Neuronal stem cell (in vitro differentiated cells): ENCODE measurements around the gene TBC1D22B.
A peak's percentile ranks its signal among the peaks of the same experiment; 100 is the strongest.

Experiments
- DNase-seq: peaks from one replicate; pipeline ENCODE4 v3.0.0-alpha.2; 2013; ENCODE audit warnings: low spot score
- H2AFZ ChIP-seq: one replicate; pipeline ENCODE4 v1.6.1; 2013; ENCODE audit warnings: mild to moderate bottlenecking, low read length, inconsistent platforms
- H2AK5ac ChIP-seq: 2 replicates; pipeline ENCODE4 v1.6.1; 2013; ENCODE audit warnings: low read depth, mild to moderate bottlenecking, inconsistent platforms, low read length, moderate library complexity, mixed read lengths
- H2BK120ac ChIP-seq: 2 replicates; pipeline ENCODE4 v1.6.1; 2013; ENCODE audit warnings: low read depth, mild to moderate bottlenecking, inconsistent platforms, low read length, moderate library complexity, mixed read lengths
- H2BK12ac ChIP-seq: one replicate; pipeline ENCODE4 v1.6.1; 2013; ENCODE audit warnings: low read length, inconsistent platforms
- H2BK15ac ChIP-seq: 2 replicates; pipeline ENCODE4 v1.6.1; 2013; ENCODE audit warnings: mild to moderate bottlenecking, low read length, inconsistent platforms, mixed read lengths
- H2BK5ac ChIP-seq: one replicate; pipeline ENCODE4 v1.6.1; 2013; ENCODE audit warnings: inconsistent platforms, mild to moderate bottlenecking, low read length, moderate library complexity
- H3K14ac ChIP-seq: one replicate; pipeline ENCODE4 v1.6.1; 2013; ENCODE audit warnings: low read length, inconsistent platforms
- H3K18ac ChIP-seq: 2 replicates; pipeline ENCODE4 v1.6.1; 2013; ENCODE audit warnings: low read length, inconsistent platforms
- H3K23ac ChIP-seq: 2 replicates; pipeline ENCODE4 v1.6.1; 2013; ENCODE audit warnings: low read depth, mild to moderate bottlenecking, mixed read lengths, low read length, inconsistent platforms; ENCODE audit not compliant: poor library complexity
- H3K27ac ChIP-seq: replicated peaks from 3 replicates; pipeline ENCODE4 v1.5.1; 2013; ENCODE audit warnings: low read length, inconsistent platforms
- H3K27me3 ChIP-seq, 3 experiments: 2 replicates each; pipeline ENCODE4 v1.6.1; 2013; ENCODE audit warnings: low read length in 3 of 3, mild to moderate bottlenecking in 2 of 3, inconsistent platforms in 1 of 3, low read depth in 1 of 3, mixed read lengths in 1 of 3, moderate library complexity in 1 of 3; ENCODE audit not compliant: control insufficient read depth in 3 of 3, insufficient read depth in 3 of 3
- H3K36me3 ChIP-seq, 2 donors: replicated peaks in 1 of 2; 2 replicates each; pipeline ENCODE4 v1.6.1; 2013; ENCODE audit warnings: low read length in 2 of 2; ENCODE audit not compliant: control insufficient read depth in 2 of 2, insufficient read depth in 2 of 2
- H3K4ac ChIP-seq: 2 replicates; pipeline ENCODE4 v1.6.1; 2013; ENCODE audit warnings: inconsistent platforms, mild to moderate bottlenecking, low read length, moderate library complexity
- H3K4me1 ChIP-seq, 2 donors: 1 replicate in 1 of 2; 2 replicates in 1 of 2; pipeline ENCODE4 v1.6.1; 2013; ENCODE audit warnings: low read length in 2 of 2, low read depth in 1 of 2; ENCODE audit not compliant: control insufficient read depth in 2 of 2, insufficient read depth in 1 of 2
- H3K4me2 ChIP-seq: one replicate; pipeline ENCODE4 v1.6.1; 2013; ENCODE audit warnings: mild to moderate bottlenecking, low read length, inconsistent platforms; ENCODE audit not compliant: insufficient read depth, poor library complexity, severe bottlenecking
- H3K4me3 ChIP-seq, 2 donors: 2 replicates each; pipeline ENCODE4 v1.5.1; 2013; ENCODE audit warnings: low read length in 2 of 2, mild to moderate bottlenecking in 2 of 2, inconsistent platforms in 1 of 2, moderate library complexity in 1 of 2
- H3K79me1 ChIP-seq: one replicate; pipeline ENCODE4 v1.6.1; 2013; ENCODE audit warnings: low read depth, mild to moderate bottlenecking, inconsistent platforms, low read length, moderate library complexity
- H3K9ac ChIP-seq: one replicate; pipeline ENCODE4 v1.6.1; 2013; ENCODE audit warnings: mild to moderate bottlenecking, low read depth, low read length, inconsistent platforms; ENCODE audit not compliant: poor library complexity
- H3K9me3 ChIP-seq, 2 donors: replicated peaks in 1 of 2; 2 replicates each; pipeline versions ENCODE3 to v1.6.1; 2013; ENCODE audit warnings: low read length in 2 of 2, mild to moderate bottlenecking in 2 of 2, inconsistent platforms in 1 of 2, low read depth in 1 of 2, mixed read lengths in 1 of 2, moderate library complexity in 1 of 2; ENCODE audit not compliant: control insufficient read depth in 2 of 2, insufficient read depth in 1 of 2
- H4K8ac ChIP-seq: one replicate; pipeline ENCODE4 v1.6.1; 2013; ENCODE audit warnings: low read depth, mild to moderate bottlenecking, inconsistent platforms, low read length, moderate library complexity
- H4K91ac ChIP-seq: one replicate; pipeline ENCODE4 v1.6.1; 2013; ENCODE audit warnings: low read length, low read depth, mild to moderate bottlenecking, inconsistent platforms; ENCODE audit not compliant: poor library complexity
- WGBS, 2 donors: extraction: QIAGEN DNeasy Blood & Tissue Kit; methylation state at CpG; one replicate each; pipeline ENCODE4 v1.1.7; 2013; ENCODE audit warnings: missing lambda C conversion rate in 2 of 2, mixed read lengths in 1 of 2; ENCODE audit not compliant: insufficient read length in 2 of 2, insufficient replicate concordance in 1 of 2; ENCODE audit errors: extremely low coverage in 2 of 2; 5-methylcytosine and 5-hydroxymethylcytosine counted together

Gene TBC1D22B

GRCh38 chr6:37209461-37210205, 47.9 kb upstream of the TBC1D22B start:
- Histone ChIP-seq H2AFZ (no peak overlapping the region), H2BK120ac (no peak overlapping the region), H3K4me1 (peaks cover 2 to 5% of the 10 kb centered on the region in 2 donors), H3K18ac (no peak overlapping the region), H3K36me3 (no peaks in the 10 kb centered on the region), H3K9ac (no peak overlapping the region), H3K27me3 (no peaks in the 10 kb centered on the region), H3K14ac (no peak overlapping the region), H3K4me3 (no peak overlapping the region), H3K9me3 (no peaks in the 10 kb centered on the region), H2BK15ac (no peak overlapping the region), H3K4me2 (no peak overlapping the region), H3K23ac (no peak overlapping the region), H2AK5ac (no peak overlapping the region), H2BK5ac (no peak overlapping the region), H4K8ac (no peak overlapping the region), H2BK12ac (no peak overlapping the region), H4K91ac (no peak overlapping the region), H3K27ac (no peak overlapping the region), H3K79me1 (no peaks in the 10 kb centered on the region), H3K4ac (no peak overlapping the region)
- no peak for DNase-seq
- no CpG with 5 or more reads among the region's 12 CpGs for WGBS, 2 donors

DNA sequence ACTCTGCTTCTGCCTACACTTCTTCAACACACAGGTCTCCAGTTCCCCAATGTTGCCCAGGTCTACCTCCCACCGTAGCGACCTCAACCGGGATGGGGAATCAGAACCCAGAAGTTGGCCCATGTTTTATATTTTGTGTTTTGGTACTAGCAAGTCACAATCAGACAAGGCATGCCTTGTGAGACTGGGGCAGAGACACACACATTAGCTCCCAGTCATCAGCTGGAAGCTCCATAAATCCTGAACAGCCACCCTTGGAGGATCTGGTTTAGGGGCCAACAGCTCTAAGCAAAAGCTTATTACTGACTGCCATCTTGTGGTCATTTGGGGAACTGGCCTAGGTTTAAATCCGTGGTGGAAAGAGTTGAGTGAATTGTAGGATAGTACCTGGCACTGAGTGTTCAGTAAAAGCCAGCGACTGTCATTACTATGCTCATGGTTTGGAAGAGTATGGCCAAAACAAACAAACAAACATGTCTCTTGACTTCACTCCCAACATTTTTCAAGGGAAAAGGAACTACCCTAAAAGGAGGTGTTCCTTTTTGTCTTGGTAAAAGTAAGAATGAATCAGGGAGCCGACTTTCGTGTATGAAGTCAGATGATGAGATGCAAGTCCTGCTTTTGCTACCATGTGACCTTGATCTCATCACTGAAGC, 47.1 kb upstream of the TBC1D22B start:
- Histone ChIP-seq H3K36me3 (no peaks in the 10 kb centered on the region), H3K27me3 (no peaks in the 10 kb centered on the region), H3K9me3 (no peaks in the 10 kb centered on the region), H2AFZ (peak overlapping the region; percentile 49), H3K23ac (no peak overlapping the region), H3K18ac (no peak overlapping the region), H2BK15ac (no peak overlapping the region), H4K91ac (no peak overlapping the region), H2AK5ac (no peak overlapping the region), H2BK5ac (no peak overlapping the region), H2BK120ac (no peak overlapping the region), H3K4me1 (peaks cover 0 to 1% of the 10 kb centered on the region in 2 donors), H4K8ac (no peak overlapping the region), H3K4me3 (no peak overlapping the region), H3K27ac (no peak overlapping the region), H3K79me1 (no peaks in the 10 kb centered on the region), H3K14ac (no peak overlapping the region), H2BK12ac (no peak overlapping the region), H3K4ac (no peak overlapping the region), H3K9ac (no peak overlapping the region), H3K4me2 (no peak overlapping the region)
- no CpG with 5 or more reads among the region's 7 CpGs for WGBS, 2 donors
- DNase-seq: peak; percentile 84

DNA sequence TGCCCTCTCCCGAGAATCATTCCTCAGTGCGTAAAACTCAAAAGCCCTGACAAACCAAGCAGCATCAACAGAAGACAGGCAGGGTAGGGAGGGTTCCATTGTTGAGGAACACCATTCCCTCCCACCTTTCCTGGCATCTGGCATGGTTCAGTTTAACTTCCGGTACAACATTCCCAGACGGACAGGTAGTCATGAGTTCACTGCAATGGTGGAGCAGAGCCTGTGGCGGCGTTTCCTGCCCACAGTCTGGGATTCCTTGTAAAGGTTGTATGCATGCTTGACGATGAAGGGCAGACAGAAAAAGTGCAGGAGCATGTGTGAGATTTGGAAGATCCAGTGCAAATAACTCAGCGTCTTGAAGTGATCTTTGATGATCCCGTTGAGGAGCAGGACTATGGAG, 45.3 kb upstream of the TBC1D22B start:
- no peak overlapping the region for H2AFZ ChIP-seq
- H3K9ac ChIP-seq: no peak overlapping the region
- no peak overlapping the region for H2BK120ac ChIP-seq
- no peak for DNase-seq
- H4K91ac ChIP-seq: no peak overlapping the region
- H3K18ac ChIP-seq: no peak overlapping the region
- no peak overlapping the region for H3K27ac ChIP-seq
- H3K79me1 ChIP-seq: no peaks in the 10 kb centered on the region
- no peak overlapping the region for H2BK12ac ChIP-seq
- no peak overlapping the region for H4K8ac ChIP-seq
- no peak overlapping the region for H2AK5ac ChIP-seq
- H3K4me1 ChIP-seq: peaks cover 0 to 1% of the 10 kb centered on the region in 2 donors
- H3K27me3 ChIP-seq: peaks cover 0 to 3% (median 0%) of the 10 kb centered on the region in 3 experiments
- H3K14ac ChIP-seq: no peak overlapping the region
- H3K36me3 ChIP-seq: no peaks in the 10 kb centered on the region
- H3K4me3 ChIP-seq: peak overlapping the region in 1 of 2 donors; percentile 36
- H3K9me3 ChIP-seq: no peaks in the 10 kb centered on the region
- no peak overlapping the region for H3K23ac ChIP-seq
- H3K4me2 ChIP-seq: no peak overlapping the region
- H2BK15ac ChIP-seq: no peak overlapping the region
- no peak overlapping the region for H2BK5ac ChIP-seq
- H3K4ac ChIP-seq: no peak overlapping the region
- WGBS, 2 donors: no CpG with 5 or more reads among the region's 9 CpGs

GRCh38 chr6:37218061-37218460, 39.5 kb upstream of the TBC1D22B start:
- Histone ChIP-seq H3K4me2 (no peak overlapping the region), H2AK5ac (no peak overlapping the region), H3K4me1 (peaks cover 2 to 4% of the 10 kb centered on the region in 2 donors), H2BK5ac (no peak overlapping the region), H3K27ac (no peak overlapping the region), H3K18ac (no peak overlapping the region), H2BK12ac (no peak overlapping the region), H2AFZ (no peak overlapping the region), H3K79me1 (no peaks in the 10 kb centered on the region), H2BK15ac (no peak overlapping the region), H3K9ac (no peak overlapping the region), H3K14ac (no peak overlapping the region), H3K36me3 (no peaks in the 10 kb centered on the region), H3K4me3 (no peak overlapping the region), H3K23ac (no peak overlapping the region), H4K8ac (no peak overlapping the region), H3K4ac (no peak overlapping the region), H3K27me3 (peaks cover 0 to 3% (median 0%) of the 10 kb centered on the region in 3 experiments), H3K9me3 (no peaks in the 10 kb centered on the region), H4K91ac (no peak overlapping the region), H2BK120ac (no peak overlapping the region)
- no CpG with 5 or more reads among the region's 6 CpGs for WGBS, 2 donors
- no peak for DNase-seq
